Measurements from ENCODE around the gene SPNS3. TPM values are rescaled to one million over a fixed set of nuclear protein-coding genes. Genes with fewer than 3 reads are reported as not detected.

Gene SPNS3
- total and polyA plus RNA-seq, 7 donors = 0.09 TPM; not detected in 6

DNA sequence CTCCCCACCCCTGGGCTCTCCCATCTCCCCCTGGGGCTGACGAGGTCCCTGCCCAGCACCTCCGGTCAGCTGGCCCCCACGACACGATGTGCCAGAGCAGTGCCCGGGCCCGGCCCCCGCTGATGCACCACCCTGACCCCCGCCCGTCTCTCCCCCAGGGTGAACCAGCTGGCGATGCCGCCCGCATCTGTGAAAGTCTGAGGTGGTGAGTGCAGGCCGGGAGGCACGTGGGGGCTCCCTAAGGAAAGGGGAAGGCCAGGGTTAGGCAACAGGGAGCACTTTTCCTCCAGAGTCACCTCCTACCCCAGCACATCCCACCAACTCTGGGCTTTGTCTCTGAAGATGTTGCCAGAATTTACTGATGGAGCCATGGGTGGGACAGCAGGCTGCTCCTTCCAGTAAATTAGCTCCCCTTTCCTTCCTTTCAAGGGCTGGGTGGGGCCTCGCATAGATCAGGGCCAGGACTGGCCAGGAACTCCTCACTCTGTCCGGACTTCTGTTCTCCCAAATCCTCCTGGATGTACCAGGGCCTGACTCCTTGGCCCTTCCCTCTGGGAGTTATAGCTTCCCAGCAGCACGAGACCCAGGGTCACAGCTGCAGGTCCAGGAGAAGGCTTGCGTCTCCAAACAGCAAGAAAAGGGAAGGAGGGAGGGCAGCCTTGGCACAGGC is 103.1 kb downstream of the SPNS3 start:
- peak overlapping the region; percentile 7 for H3K4me3 ChIP-seq

More for the DNA sequence above, 103.1 kb downstream of the SPNS3 start:
- intact Hi-C loops (cut with DNase I) = no loop called here
- ATAC-seq (peak in 3 of 4 donors; percentile 2 to 13 (median 11)), DNase-seq (peak; percentile 63 to 70)
- Histone ChIP-seq H3K4me1 (peaks cover 19% of the 10 kb centered on the region), H3K9me3 (no peaks in the 10 kb centered on the region), H3K27me3 (ENCODE audit: insufficient read depth in 3 of 3, low read length in 2 of 3) (no peaks in the 10 kb centered on the region), H3K27ac (peak overlapping the region; percentile 58), H3K36me3 (ENCODE audit: insufficient read depth in 1 of 2, low read depth in 1 of 2) (peaks cover 1 to 42% of the 10 kb centered on the region in 2 donors)
- 24 to 33% (median 32%) methylated on average over 18 of the region's 18 CpGs for WGBS, 3 donors
- no peak for TF ChIP-seq CTCF (IDR thresholded peaks at IDR 0.05)

Other genes starting within 250 kb of the SPNS3 start
- gene ANKFY1, start 170.0 kb upstream of the SPNS3 start, total RNA-seq = 10 to 100 TPM; 12.8 to 18.8 (median 16.5) TPM
- 10 to 100 TPM in 1 of 3 donors, 1 to 10 TPM in 2; 5.7 to 11.1 (median 6.0) TPM for gene ANKFY1, start 170.0 kb upstream of the SPNS3 start, polyA plus RNA-seq
- gene UBE2G1, start 67.3 kb upstream of the SPNS3 start, total RNA-seq = 100 to 1,000 TPM; 152 to 239 (median 175) TPM
- gene UBE2G1, start 67.3 kb upstream of the SPNS3 start, polyA plus RNA-seq = 100 to 1,000 TPM in 1 of 3 donors, 10 to 100 TPM in 2; 54.6 to 128 (median 73.0) TPM
- 1 to 10 TPM; 3.5 to 7.1 (median 6.3) TPM for gene SPNS2, start 64.9 kb downstream of the SPNS3 start, total RNA-seq
- 10 to 100 TPM in 1 of 3 donors, 1 to 10 TPM in 2; 6.0 to 10.6 (median 7.4) TPM for gene SPNS2, start 64.9 kb downstream of the SPNS3 start, polyA plus RNA-seq
- 10 to 100 TPM; 31.3 to 63.2 (median 46.3) TPM for gene MYBBP1A, start 121.4 kb downstream of the SPNS3 start, total RNA-seq
- gene MYBBP1A, start 121.4 kb downstream of the SPNS3 start, polyA plus RNA-seq = 10 to 100 TPM; 28.5 to 54.4 (median 35.5) TPM
- gene GGT6, start 126.6 kb downstream of the SPNS3 start, total RNA-seq = not detected
- gene GGT6, start 126.6 kb downstream of the SPNS3 start, polyA plus RNA-seq = under 1 TPM in 1 of 3 donors, not detected in 2; 0.03 TPM
- 100 to 1,000 TPM; 248 to 524 (median 400) TPM for gene SMTNL2, start 150.6 kb downstream of the SPNS3 start, total RNA-seq
- 100 to 1,000 TPM in 2 of 3 donors, 10 to 100 TPM in 1; 20.7 to 318 (median 210) TPM for gene SMTNL2, start 150.6 kb downstream of the SPNS3 start, polyA plus RNA-seq
- gene ALOX15, start 207.7 kb downstream of the SPNS3 start, total RNA-seq = under 1 TPM in 2 of 4 donors, not detected in 2; 0.10 to 0.36 TPM
- not detected for gene ALOX15, start 207.7 kb downstream of the SPNS3 start, polyA plus RNA-seq

All from psoas muscle (tissue), 8 donors.